GM19193 (cell line): Measurements from ENCODE around the gene P2RY6.

ENCODE experiments used
- POLR2A ChIP-seq: IDR thresholded peaks from 4 replicates; pipeline ENCODE4 v1.6.1; 2011; ENCODE audit not compliant: insufficient read depth, insufficient read length; ENCODE audit errors: extremely low read depth

P2RY6 gene

DNA sequence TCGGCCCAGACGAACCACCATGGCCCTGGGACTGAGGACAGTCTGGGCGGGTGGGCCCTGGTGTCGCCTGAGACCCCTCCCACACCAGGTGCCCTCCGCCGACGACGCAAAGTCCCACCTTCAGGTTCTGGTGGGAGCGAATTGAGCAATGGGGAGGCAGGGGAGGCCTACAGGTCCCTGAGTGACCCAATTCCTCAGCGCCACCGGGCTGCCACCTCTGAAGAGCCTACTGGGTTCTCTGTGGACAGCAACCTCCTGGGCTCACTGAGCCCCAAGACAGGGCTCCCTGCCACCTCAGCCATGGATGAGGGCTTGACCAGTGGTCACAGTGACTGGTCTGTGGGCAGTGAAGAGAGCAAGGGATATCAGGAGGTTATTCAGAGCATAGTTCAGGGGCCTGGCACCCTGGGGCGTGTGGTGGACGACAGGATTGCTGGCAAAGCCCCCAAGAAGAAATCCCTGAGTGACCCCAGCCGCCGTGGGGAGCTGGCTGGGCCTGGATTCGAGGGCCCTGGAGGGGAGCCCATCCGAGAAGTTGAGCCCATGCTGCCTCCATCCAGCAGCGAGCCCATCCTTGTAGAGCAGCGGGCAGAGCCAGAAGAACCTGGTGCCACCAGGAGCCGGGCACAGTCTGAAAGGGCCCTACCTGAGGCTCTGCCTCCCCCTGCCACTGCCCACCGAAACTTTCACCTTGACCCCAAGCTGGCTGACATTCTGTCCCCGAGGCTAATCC, 38.7 kb downstream of the P2RY6 start:
- TF ChIP-seq POLR2A = no peak

DNA sequence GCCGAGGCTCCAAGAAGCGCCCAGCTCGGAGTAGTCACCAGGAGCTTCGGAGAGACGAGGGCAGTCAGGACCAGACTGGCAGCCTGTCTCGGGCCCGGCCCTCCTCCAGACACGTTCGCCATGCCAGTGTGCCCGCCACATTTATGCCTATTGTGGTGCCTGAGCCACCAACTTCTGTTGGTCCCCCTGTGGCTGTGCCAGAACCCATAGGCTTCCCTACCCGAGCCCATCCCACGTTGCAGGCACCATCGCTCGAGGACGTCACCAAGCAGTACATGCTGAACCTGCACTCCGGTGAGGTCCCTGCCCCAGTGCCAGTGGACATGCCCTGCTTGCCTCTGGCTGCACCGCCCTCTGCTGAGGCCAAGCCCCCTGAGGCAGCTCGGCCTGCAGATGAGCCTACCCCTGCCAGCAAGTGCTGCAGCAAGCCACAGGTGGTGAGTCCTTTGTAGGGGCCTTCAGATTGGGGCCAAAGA, 39.3 kb downstream of the P2RY6 start:
- TF ChIP-seq POLR2A = no peak

DNA sequence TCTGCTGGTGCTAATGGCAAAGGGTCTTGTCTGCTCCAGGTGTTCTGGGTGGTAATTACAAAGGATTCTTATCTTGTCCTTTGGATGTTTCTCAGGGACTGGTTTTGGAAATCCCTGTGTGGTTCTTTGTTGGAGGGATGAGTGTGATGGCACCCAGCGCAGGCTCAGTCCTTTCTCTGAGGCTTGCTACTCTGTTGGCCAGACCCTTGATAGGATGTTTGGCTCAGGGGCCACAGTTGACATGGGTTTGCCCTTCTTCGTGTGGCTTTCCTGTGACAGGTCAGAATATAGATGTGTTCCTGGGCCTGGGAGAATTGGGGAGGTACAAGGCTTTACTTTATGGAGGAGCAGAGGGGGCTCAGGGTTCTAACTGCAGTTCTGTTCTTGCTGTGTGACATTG, 39.9 kb downstream of the P2RY6 start:
- TF ChIP-seq POLR2A = no peak

DNA sequence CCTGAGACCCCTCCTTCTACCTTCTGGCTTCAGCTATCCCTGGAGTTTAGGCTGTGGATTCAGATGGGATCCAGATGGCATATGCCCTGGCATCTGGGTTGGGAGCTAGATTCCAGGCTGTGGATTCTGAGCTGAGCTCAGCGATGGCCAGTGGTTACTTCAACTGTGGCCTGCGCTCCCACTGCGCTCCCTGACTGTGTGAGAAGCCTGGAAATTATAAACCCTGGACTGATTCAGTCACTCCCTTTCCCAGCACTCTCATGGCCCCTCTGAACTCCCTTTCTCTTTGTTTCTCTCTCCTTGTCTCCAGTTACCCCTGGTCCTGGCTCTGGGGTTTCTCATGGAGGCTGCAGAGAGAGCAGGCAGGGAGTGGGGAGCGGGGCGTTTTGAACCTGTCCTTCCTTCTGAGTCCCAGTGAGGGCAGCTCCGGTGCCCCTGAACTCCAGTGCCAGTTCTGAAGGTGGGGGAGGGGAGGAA, 40.8 kb downstream of the P2RY6 start:
- TF ChIP-seq POLR2A = no peak

DNA sequence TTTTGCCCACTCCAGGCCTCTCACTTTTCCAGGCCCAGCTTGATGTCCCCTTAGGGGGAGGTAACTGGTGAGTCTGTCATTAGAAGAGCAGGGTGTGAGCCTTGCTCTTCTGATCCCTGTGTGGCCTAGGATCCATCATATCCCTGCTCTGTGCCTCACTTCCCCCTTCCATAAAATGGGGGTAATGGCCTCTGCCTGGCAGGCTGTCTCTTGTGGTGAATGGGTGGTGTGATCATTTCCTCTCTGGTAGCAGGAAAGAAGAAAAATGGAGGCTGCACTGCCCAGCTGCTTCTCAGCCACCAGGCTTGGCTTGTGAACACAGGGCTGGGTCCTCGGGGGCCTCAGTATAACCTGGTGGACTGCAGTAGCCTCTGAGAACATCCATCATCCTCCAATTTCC, 41.5 kb downstream of the P2RY6 start:
- no peak for TF ChIP-seq POLR2A

DNA sequence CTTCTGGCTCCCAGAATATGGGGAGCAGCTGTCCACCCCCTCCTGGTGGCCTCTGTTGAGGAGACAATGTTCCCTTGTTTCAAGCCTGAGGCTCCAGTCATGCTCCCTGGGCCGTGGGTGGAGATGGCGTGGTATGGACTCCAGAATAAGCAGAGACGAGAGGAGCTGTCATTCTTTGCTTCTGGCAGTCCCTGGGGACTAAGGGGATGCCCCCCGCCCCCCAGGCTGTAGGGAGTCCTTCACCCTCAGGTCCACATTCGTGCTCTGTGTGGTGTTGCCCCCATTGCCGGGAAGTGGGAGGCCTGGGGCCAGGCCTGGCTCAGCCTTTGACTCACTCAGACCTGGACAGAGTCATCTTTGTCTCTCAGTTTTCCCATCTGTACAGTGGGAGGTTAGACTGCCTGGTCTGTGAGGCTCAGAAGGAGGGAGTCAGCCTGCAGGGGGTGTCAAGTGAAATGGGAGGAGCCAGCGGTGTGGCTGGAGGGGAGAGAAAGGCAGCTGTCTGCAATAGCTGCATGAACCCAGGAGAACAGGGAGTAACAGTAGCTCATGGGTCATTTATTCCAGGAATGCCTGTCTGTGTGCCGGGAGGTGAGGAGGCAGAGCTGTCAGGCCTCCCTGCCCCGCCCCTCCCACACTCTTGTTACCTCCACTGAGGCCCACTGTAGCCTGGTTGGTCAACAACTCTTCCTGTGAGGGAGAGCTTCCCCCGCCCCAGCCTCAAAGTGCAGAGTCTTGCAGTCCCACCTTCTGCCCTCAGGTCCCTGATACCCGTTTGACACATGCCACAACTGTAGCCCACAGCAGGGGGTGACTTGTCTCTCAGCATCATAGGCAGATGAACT, 42.2 kb downstream of the P2RY6 start:
- TF ChIP-seq POLR2A = no peak

DNA sequence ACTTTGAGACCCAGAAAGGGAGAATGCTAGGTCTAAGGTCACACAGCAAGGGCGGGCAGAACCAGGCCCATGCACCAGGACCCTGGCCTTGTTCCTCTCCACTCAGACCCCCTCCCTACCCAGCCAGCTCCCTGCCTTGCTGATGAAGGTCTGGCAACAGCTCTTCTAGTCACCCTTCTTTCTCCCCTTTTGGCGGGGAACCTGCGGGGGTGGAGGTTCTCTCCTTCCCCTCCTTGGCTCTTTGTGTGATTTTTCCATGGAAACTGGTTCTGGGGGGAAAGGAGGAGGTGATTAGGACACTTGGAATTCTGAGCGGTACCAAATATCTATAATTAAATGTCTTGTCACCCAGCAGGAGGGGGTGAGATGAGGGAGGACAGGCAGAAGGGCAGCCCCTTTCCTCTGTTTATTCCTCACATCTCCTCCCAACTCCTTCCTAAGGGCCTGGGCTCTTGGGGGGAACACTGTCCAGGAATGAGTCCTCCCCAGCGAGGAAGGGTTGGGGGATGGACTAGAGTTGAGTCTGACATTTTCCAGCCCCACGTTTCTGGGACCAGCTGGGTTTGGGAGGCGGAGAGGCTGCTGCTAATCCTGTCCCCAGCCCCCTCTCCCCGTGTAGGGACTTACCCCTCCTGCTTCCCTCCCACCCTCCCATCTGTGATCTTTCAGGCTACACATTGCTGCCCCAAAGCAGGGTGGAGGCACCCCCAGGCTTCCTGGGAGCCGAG, 43.3 kb downstream of the P2RY6 start:
- no peak for TF ChIP-seq POLR2A

DNA sequence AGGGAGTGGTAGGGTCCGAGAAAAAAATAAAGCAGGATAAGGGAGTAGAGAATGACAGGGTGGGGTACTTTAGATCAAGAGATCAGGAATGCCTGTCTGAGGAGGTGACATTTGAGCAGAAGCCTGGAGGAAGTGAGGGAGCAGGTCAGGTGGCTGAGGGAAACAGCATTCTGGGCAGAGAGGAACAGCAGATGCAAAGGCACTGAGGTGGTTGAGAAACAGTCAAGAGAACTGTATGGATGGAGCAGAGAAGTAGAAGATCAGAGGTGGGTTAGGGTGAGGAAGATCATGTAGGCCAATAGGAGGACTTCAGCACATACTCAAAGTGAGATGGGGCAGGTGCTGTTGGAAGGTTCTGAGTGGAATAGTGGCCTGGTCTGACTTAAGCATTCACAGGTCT, 44.3 kb downstream of the P2RY6 start:
- TF ChIP-seq POLR2A = no peak

DNA sequence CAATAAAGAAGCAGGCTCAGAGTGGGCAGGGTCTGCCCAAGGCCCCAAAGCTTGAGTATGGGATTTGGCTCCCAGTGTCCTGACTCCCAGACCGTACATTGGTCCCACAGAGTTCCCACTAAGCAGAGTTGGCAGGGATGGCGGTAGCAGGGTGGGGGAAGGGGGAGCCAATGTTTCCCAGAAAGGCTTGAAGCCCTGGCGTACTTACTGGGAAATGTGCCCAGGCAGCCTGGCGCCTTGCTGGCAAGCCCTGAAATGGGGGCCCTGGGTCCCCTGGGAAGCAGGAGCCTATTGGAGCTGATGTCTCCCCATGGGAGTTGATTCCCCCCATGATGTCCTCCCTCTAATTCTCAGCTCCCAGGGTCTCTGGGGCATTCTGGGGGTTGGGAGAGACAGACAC, 45.2 kb downstream of the P2RY6 start:
- no peak for TF ChIP-seq POLR2A

DNA sequence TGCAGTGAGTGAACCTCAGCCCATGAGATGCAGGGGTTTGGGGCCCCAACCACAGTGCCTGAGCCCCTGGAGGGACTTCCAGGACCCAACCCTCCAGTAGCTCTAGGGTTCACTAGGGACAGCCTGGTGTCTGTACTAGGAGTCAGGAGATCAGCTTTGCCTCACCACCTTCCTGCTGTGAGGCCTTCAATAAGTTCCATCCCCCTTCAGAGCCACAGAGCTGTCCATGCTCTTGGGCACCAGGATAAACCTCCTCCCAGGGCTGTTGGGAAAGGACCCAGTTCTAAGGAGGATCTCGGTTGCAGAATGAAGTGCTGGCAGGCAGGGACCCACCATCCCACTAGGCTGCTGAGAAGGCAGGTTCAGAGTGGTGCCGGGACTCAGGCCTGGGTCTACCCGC, 45.7 kb downstream of the P2RY6 start:
- TF ChIP-seq POLR2A = no peak

DNA sequence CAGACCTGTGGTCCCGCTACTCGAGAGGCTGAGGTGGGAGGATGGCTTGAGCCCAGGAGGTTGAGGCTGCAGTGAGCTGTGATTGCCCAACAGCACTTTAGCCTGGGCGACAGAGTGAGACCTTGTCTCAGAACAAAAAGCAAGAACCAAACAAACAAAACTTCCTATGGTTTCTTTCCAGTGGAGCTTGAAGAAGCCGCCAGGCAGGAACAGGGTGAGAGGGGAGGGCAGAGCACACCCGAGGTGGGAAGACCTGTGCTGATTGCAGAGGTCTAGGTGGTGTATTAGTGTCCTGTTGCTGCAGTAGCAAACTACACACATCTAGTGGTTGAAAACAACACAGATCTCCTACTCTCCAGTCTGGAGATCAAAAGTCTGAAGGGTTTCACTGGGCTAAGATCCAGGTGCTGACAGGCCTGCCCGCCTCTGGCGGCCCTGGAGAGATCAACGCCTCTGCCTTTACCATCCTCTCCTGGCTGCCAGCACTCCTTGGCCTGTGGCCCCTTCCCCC, 46.4 kb downstream of the P2RY6 start:
- TF ChIP-seq POLR2A = no peak

DNA sequence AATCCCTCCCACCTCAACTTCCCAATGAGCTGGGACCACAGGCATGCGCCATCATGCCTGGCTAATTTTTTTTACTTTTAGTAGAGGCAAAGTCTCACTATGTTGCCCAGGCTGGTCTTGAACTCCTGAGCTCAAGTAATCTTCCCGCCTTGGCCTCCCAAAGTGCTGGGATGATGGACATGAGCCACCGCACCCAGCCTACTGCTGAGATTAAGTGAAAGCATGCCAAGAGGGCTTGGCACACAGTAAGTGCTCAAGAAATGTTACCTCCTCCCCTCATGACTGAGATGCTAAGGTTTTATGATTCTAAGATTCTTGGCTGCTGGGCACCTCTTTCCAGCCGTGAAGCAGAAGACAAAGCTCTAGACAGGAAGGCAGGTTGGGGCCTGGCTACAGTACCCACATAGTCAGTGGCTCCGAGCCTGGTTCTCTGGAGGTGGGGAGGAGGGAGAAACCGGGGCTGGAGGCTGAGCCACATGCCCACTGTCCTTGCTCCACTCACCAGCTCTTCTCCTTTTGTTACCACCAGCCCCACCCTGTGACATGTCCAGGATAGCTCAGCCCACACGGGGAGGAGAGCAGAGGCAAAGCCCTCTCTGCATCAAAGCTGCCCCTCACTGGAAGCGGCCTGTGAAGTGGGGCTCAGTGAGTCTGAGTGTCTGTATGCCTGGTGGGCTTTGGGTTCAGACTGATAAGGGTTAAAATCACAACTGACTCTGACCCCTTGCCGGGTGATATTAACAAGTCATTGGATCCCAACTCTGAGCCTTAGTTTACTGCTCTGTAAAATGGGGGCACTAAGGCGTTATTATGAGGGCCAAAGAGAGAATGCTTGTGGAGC, 48.8 kb downstream of the P2RY6 start:
- no peak for TF ChIP-seq POLR2A

DNA sequence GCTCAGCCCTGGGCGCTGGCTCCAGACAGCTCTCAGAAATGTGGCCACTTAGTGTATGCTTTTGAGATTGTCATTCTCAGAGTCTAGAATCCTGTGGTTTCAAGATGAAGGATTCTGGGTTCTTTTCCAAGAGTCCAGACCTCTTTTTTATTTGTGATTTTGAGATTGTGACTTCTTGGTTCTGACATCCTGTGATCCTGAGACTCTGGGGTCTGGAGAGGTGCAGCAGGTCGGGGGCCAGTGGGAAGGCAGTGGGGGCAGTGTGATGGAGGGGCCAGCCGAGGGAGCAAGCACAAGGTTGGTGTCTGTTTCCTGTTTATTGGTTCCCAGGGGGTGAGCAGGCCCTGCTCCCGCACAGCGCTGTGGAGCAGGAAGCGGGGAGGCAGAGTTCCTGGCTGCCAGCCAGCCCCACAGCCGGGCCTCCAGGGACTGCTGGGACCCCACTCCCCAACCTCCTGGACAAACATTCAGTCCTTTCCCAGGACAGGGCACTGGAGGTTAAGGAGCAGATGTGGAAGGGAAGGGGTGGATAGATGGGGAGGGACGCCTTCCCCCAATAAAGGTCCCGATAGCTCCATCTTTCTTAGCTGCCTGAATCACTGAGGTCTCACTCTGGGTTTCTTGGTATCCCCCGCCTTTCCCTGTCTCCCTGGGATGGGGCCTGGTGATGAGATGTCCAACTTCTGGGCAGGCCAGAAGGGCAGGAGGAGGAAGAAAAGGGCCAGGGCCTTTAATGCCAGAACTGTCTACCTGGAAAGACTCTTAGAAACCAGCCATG, 49.7 kb downstream of the P2RY6 start:
- TF ChIP-seq POLR2A = no peak

DNA sequence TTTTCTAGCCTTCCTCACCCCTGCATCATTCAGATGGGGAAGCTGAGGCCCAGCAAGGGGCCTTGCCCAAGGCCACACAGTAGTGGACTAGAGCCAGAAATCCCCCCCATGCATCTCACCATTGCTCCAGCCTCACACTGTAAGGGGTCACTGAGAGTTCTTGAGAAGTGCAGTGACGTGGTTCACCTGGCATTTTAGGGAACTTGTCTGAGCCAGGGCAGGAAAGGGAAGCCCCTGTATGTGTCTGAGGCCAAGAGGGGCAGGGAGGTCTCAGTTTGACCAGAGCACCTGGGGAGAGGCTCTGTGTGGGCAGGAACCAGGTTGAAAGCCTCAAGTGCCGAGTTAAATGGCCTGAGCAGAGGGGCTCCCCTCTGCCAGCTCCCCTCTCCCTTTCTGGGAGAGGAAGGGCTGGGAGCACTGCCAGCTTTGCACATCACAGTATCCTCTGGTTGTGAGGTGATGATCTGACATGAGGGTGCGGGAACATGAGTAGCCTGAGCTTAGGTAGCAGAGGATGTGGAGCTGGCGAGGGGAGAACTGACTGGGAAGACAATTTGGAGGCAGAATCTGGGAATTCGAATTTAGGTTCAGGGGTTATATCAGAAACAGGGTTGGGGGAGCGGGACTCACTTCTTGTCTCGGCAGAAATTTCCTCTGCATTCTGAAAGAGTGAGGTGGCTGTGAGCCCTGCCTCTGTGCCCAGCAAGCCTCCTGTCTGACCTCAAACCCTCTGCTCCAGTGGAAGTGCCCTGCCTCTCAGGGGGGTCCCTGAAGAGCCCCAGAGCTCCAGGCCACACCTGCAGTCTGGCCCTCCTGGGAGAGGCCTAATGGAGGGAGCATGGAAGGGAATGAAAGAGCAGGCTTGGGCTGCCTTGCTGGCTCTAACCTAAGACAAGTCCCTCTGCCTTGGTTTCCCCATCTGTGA, 50.5 kb downstream of the P2RY6 start:
- TF ChIP-seq POLR2A = no peak
